22Rv1 (cell line): Measurements from ENCODE around the gene ARHGEF10L.

Source experiments
- H3K27ac ChIP-seq: fragments of 450-650 bp; 2 replicates; pipeline ENCODE4 v1.5.1; 2017
- CTCF ChIP-seq: fragments of 450-650 bp; IDR thresholded peaks from 2 replicates; pipeline ENCODE4 v1.5.1; 2017; ENCODE audit warnings: mild to moderate bottlenecking
- ZFX ChIP-seq: fragments of 450-650 bp; IDR thresholded peaks from 2 replicates; pipeline ENCODE4 v1.6.1; 2017; ENCODE audit warnings: antibody characterized with exemption, borderline replicate concordance

The ARHGEF10L gene

GRCh38 chr1:17545356-17545755 lies 5.9 kb downstream of the ARHGEF10L start:
- no peak for TF ChIP-seq ZFX
- TF ChIP-seq CTCF: no peak
- no peak overlapping the region for H3K27ac ChIP-seq

GRCh38 chr1:17546946-17547670 lies 7.6 kb downstream of the ARHGEF10L start:
- no peak overlapping the region for H3K27ac ChIP-seq
- TF ChIP-seq ZFX (no peak), CTCF (no peak)

- no peak for TF ChIP-seq ZFX
- no peak for TF ChIP-seq CTCF
- no peak overlapping the region for H3K27ac ChIP-seq
Observed at GRCh38 chr1:17549384-17549783, 9.9 kb downstream of the ARHGEF10L start.

- H3K27ac ChIP-seq: no peak overlapping the region
- no peak for TF ChIP-seq CTCF
- TF ChIP-seq ZFX: no peak
Observed at GRCh38 chr1:17550729-17551584, 11.5 kb downstream of the ARHGEF10L start.

GRCh38 chr1:17551755-17552234 lies 12.3 kb downstream of the ARHGEF10L start:
- TF ChIP-seq ZFX: no peak
- TF ChIP-seq CTCF: no peak
- no peak overlapping the region for H3K27ac ChIP-seq

- no peak for TF ChIP-seq CTCF
- TF ChIP-seq ZFX: no peak
- H3K27ac ChIP-seq: no peak overlapping the region
Observed at GRCh38 chr1:17553975-17554700, 14.6 kb downstream of the ARHGEF10L start.
